K562 (cell line): ENCODE measurements around the gene GRID2IP. TPM values are rescaled to one million over a fixed set of nuclear protein-coding genes. Genes with fewer than 3 reads are reported as not detected.

Experiments
- ATAC-seq: fragments of 200-7000 bp; cut with Tn5 transposase; 3 replicates; pipeline ENCODE4 v1.9.1; 2020; ENCODE audit warnings: moderate library complexity
- BruUV-seq: library from RNA; stranded (reverse); fragments of 400-500 nt; replicated peaks from 2 replicates; lab custom pipeline; 2021; lab: Mats Ljungman, UMichigan
- CTCF ChIA-PET: fragments of 300-600 bp; formaldehyde crosslinking; extraction: SDS; loops from one replicate; lab custom pipeline; 2021; ENCODE audit warnings: low intra/inter-chr PET ratio; lab: Yijun Ruan, JAX
- POLR2A ChIA-PET: fragments of 300-600, 350-650 bp; sonication (Branson Sonifier 250); formaldehyde crosslinking; extraction: SDS; loops from one replicate; lab custom pipeline; 2021; ENCODE audit warnings: antibody characterized with exemption, inconsistent platforms; lab: Yijun Ruan, JAX
- DNase-seq, 4 experiments: peaks; one replicate each; pipeline versions ENCODE4 v3.0.0 to v3.0.0-alpha.2; 2011 to 2018; ENCODE audit warnings: low spot score in 3 of 4, mixed read lengths in 3 of 4; ENCODE audit errors: extremely low read depth in 1 of 4
- FAIRE-seq: peaks from 2 replicates; lab custom pipeline; 2011; peaks lifted over from hg19 to GRCh38; lab: Jason Lieb, UNC
- H2AFZ ChIP-seq: 2 replicates; pipeline ENCODE4 v1.6.0; 2011; ENCODE audit warnings: low read depth, low read length, control low read depth, inconsistent platforms
- H3K27ac ChIP-seq: fragments of 200-600 bp; 3 replicates; pipeline ENCODE4 v1.8.0; 2011; ENCODE audit warnings: low read depth, mild to moderate bottlenecking, control low read depth, inconsistent platforms, low read length, moderate library complexity, mixed read lengths; ENCODE audit errors: extremely low read depth
- H3K27me3 ChIP-seq, 2 experiments: fragments of 300-600 bp in 1 of 2; 2 replicates in 1 of 2; 3 replicates in 1 of 2; pipeline versions ENCODE4 v1.6.0 to v1.8.0; 2011; ENCODE audit warnings: inconsistent platforms in 2 of 2, low read length in 2 of 2, mild to moderate bottlenecking in 1 of 2, mixed read lengths in 1 of 2, moderate library complexity in 1 of 2; ENCODE audit not compliant: control insufficient read depth in 2 of 2, insufficient read depth in 2 of 2
- H3K36me3 ChIP-seq: fragments of 300-600 bp; 3 replicates; pipeline ENCODE4 v1.8.0; 2011; ENCODE audit warnings: mild to moderate bottlenecking, low read length, inconsistent platforms; ENCODE audit not compliant: control insufficient read depth, insufficient read depth
- H3K4me1 ChIP-seq, 2 experiments: fragments of 200-600 bp in 1 of 2; replicated peaks in 1 of 2; 2 replicates in 1 of 2; 3 replicates in 1 of 2; pipeline versions ENCODE4 v1.5.1 to v1.8.0; 2011; ENCODE audit warnings: inconsistent platforms in 2 of 2, low read length in 2 of 2, mild to moderate bottlenecking in 1 of 2, mixed read lengths in 1 of 2, moderate library complexity in 1 of 2; ENCODE audit not compliant: control insufficient read depth in 2 of 2, insufficient read depth in 2 of 2
- H3K4me2 ChIP-seq: 2 replicates; pipeline ENCODE4 v1.6.1; 2011; ENCODE audit warnings: low read length, control low read depth, inconsistent platforms, mixed read lengths; ENCODE audit not compliant: insufficient read depth
- H3K4me3 ChIP-seq: fragments of 200-600 bp; sonication (generic), shearing (Covaris generic); 2 replicates; pipeline ENCODE4 v1.5.1; 2016; ENCODE audit warnings: control low read depth, inconsistent platforms
- H3K79me2 ChIP-seq: fragments of 200-600 bp; 3 replicates; pipeline ENCODE4 v1.8.0; 2011; ENCODE audit warnings: low read length, inconsistent platforms; ENCODE audit not compliant: control insufficient read depth, insufficient read depth
- H3K9ac ChIP-seq, 2 experiments: 2 replicates each; pipeline versions ENCODE4 v1.6.0 to v1.6.1; 2011; ENCODE audit warnings: low read depth in 2 of 2, low read length in 2 of 2, control low read depth in 1 of 2, inconsistent platforms in 1 of 2, mild to moderate bottlenecking in 1 of 2, mixed read lengths in 1 of 2; ENCODE audit not compliant: insufficient read depth in 1 of 2
- H3K9me1 ChIP-seq: one replicate; pipeline ENCODE4 v1.6.0; 2011; ENCODE audit warnings: inconsistent platforms, mild to moderate bottlenecking, low read length, moderate library complexity; ENCODE audit not compliant: control insufficient read depth, insufficient read depth
- H3K9me3 ChIP-seq: replicated peaks from 2 replicates; pipeline ENCODE4 v1.5.1; 2011; ENCODE audit warnings: low read depth, low read length, inconsistent platforms; ENCODE audit not compliant: control insufficient read depth, insufficient read depth
- H4K20me1 ChIP-seq: replicated peaks from 2 replicates; pipeline ENCODE4 v1.6.1; 2011; ENCODE audit warnings: low read length, inconsistent platforms, mixed read lengths; ENCODE audit not compliant: control insufficient read depth, insufficient read depth
- POLR2AphosphoS2 ChIP-seq: IDR thresholded peaks from 2 replicates; pipeline ENCODE4 v1.6.1; 2012; ENCODE audit warnings: low read length, improper control_type of control experiment
- SMARCE1 ChIP-seq: fragments of 450-650 bp; IDR thresholded peaks from 2 replicates; pipeline ENCODE4 v1.7.1; 2016; ENCODE audit warnings: mild to moderate bottlenecking
- ZNF23 ChIP-seq: fragments of 250-450 bp; sonication (Bioruptor Pico); IDR thresholded peaks from 2 replicates; pipeline ENCODE4 v1.4.0; 2020; ENCODE audit warnings: mild to moderate bottlenecking
- ZNF507 ChIP-seq: conservative IDR thresholded peaks from 2 replicates; pipeline ENCODE4 v1.6.1; 2017; ENCODE audit warnings: missing genetic modification characterization, missing compliant biosample characterization
- ZZZ3 ChIP-seq: fragments of 450-650 bp; IDR thresholded peaks from 2 replicates; pipeline ENCODE4 v1.6.1; 2016; ENCODE audit warnings: antibody characterized with exemption, mild to moderate bottlenecking, moderate library complexity
- WGBS: fragments of 100-300 bp; shearing (Covaris generic); methylation state at CpG from one replicate; pipeline ENCODE4 v1.1.6; 2016; ENCODE audit warnings: low coverage, mixed read lengths; ENCODE audit not compliant: insufficient coverage; ENCODE audit errors: missing lambda C conversion rate; 5-methylcytosine and 5-hydroxymethylcytosine counted together
- in situ Hi-C: fragments of 300-500 bp; cut with MboI; formaldehyde crosslinking; loops from 4 replicates; pipeline ENCODE4 v1.15.0; 2018; ENCODE audit warnings: inconsistent platforms, mixed read lengths
- intact Hi-C: fragments of 100-400 bp; cut with micrococcal nuclease; formaldehyde crosslinking; loops from 2 replicates; pipeline ENCODE4 v1.14.2; 2022
- polyA plus RNA-seq, 8 experiments: library from polyadenylated mRNA; depleted of rRNA in 4 of 8; stranded (reverse) in 5 of 8; unstranded in 3 of 8; fragments of >200 nt; fragmentation: Nextera tagmentation in 2 of 8; fragmentation: Illumina TruSeq in 1 of 8; extraction: Ambion mirVana in 2 of 8; extraction: Trizol in 1 of 8; gene quantifications; 2 replicates each; pipeline versions ENCODE4 v1.2.1 to v1.2.3, GENCODE V29; 2011 to 2014; ENCODE audit warnings: inconsistent platforms in 1 of 8, missing spikeins in 1 of 8
- total RNA-seq, 7 experiments: library from RNA; depleted of rRNA in 6 of 7; stranded (reverse); fragments of >200 nt in 6 of 7; fragmentation: Illumina TruSeq in 2 of 7; extraction: Trizol in 2 of 7; gene quantifications; 2 replicates each; pipeline versions ENCODE4 v1.2.1 to v1.2.3, GENCODE V29; 2011 to 2021; ENCODE audit warnings: low replicate concordance in 1 of 7
- TF ChIP-seq, protein P1 (sequence below): IDR thresholded peaks from 2 replicates; pipeline ENCODE4 v1.6.1; 2016; ENCODE audit warnings: missing genetic modification characterization, missing compliant biosample characterization

Gene GRID2IP
- total and polyA plus RNA-seq, 9 of the 15 experiments (the other 6 are each of a cell fraction or from before 2014, with no cell fraction given), result not detected

DNA sequence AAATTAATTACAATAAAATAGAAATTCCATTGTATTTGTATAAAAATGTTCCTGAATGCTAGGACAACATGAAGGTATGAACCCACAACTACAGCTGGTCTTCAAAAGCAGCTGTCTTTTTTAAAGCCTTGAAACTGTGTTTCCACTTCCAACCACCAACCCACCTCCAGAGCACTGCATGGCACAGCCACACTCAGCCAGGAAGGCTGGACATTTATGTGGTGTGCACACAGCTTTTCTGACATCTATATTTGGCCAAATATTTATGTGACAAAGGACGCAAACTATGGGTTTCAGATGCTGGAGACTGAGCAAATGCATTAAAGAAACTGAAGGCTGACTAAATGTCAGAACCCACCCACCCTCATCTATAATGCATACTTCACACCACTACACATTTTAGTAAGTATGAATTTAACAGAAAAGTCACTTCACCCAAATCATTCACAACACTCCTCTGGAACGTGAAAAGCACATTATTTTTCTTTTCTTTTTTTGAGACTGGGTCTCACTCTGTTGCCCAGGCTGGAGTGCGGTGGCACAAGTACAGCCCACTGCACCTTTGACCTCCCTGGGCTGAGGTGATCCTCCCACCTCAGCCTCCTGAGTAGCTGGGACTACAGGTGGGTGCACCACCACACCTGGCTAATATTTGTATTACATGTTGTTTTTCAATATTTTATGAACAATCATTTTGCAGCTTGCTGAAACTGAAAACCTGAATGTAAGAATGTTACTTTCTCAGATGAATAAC lies 75.7 kb downstream of the GRID2IP start:
- TF ChIP-seq POLR2AphosphoS2 (no peak), SMARCE1 (no peak), ZNF507 (no peak), ZNF23 (no peak), ZZZ3 (no peak)
- TF ChIP-seq, protein P1, sequence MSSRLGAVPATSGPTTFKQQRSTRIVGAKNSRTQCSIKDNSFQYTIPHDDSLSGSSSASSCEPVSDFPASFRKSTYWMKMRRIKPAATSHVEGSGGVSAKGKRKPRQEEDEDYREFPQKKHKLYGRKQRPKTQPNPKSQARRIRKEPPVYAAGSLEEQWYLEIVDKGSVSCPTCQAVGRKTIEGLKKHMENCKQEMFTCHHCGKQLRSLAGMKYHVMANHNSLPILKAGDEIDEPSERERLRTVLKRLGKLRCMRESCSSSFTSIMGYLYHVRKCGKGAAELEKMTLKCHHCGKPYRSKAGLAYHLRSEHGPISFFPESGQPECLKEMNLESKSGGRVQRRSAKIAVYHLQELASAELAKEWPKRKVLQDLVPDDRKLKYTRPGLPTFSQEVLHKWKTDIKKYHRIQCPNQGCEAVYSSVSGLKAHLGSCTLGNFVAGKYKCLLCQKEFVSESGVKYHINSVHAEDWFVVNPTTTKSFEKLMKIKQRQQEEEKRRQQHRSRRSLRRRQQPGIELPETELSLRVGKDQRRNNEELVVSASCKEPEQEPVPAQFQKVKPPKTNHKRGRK, result no peak
- Histone ChIP-seq H4K20me1 (peaks cover 53% of the 10 kb centered on the region), H3K79me2 (peaks cover 84% of the 10 kb centered on the region), H3K27ac (no peak overlapping the region), H3K9me1 (peaks cover 10% of the 10 kb centered on the region), H3K36me3 (peaks cover 87% of the 10 kb centered on the region), H3K27me3 (no peaks in the 10 kb centered on the region), H3K4me2 (no peak overlapping the region), H3K9ac (no peak overlapping the region), H2AFZ (no peak overlapping the region), H3K9me3 (no peaks in the 10 kb centered on the region), H3K4me3 (no peak overlapping the region), H3K4me1 (peaks cover 0 to 2% of the 10 kb centered on the region in 2 experiments; a peak in 3 of 5 replicates)
- POLR2A ChIA-PET, result interaction anchor here (0.6 to 4.2 kb wide), 6 partner anchors 9 to 1731 kb away, joined by 3 to 16 read pairs (median 4); partner anchors contain the start of gene DAGLB
- ATAC-seq (0 out of 3 replicates have a peak, but pooled peaks have one; percentile 14), FAIRE-seq (no peak), DNase-seq (no peak)
- no TSS peak for BruUV-seq
- 91% methylated on average over 3 of the region's 3 CpGs for WGBS
- CTCF ChIA-PET, result no interaction called here
- in situ Hi-C loops (no loop called here), intact Hi-C loops (no loop called here)
